ENCODE results near the gene CNOT4.

The CNOT4 gene

DNA sequence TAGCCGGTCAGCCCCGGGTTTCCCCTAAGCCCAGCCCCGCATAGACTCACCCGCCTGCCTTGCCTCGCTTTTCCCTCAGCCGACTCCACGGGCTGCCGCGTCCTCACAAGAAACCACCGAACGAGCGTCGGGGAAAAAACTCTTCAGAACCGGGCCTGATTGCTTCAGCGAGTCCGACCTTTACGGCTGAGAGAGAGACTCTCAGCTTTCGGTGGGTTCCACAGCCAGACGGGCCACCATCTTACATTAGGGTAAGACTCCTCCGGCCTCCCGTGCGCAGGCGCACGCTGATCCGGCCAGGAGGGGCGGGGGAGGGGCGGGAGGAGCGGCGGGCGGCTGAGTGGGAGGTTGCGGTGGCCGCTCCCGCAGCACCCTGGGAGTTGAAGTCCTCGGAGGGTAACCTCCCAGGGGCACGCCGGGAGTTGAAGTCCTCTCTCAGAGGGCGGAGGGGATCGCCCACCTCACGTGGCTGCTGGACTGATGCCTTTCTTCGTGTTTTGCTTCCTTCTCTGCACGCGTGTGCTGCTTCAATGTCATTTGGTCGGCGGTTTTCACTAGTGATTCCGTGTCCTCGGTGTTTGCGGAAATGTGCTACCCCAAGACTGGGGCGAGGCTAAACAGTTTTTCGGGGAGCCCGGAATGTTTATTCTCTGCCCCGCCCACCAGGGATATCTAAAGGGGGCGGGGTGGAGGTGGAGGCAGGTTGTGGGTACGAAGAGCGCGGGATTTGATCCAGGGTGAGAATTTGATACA lies at the start of gene CNOT4:
CNOT4 (minus strand) TSS at position 264 of the 753 bp plus-strand sequence. CDS start 71,771 bp downstream, outside the sequence.
- peak; percentile 99 for DNase-seq

DNA sequence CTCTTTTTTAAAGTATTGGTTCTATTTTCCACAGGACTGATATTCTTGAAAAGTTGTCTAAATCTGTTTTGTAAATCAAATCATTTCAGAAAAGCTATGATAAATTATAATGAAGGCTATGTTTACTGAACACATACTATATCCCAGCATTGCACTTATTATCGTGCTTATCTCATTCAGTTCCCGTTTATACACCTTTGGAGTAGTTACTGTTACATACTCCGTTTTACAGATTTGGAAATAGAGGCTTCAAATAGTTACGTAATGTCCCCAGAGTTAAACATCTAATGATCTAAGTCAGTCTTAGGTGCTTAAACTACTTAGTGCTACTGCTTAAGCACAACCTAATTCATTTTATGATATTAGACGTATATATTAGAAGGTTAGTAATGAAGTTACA lies 49.0 kb upstream of the CNOT4 start:
- DNase-seq: no peak

GRCh38 chr7:135558337-135558767 lies 48.5 kb upstream of the CNOT4 start:
- peak; percentile 86 for DNase-seq

DNA sequence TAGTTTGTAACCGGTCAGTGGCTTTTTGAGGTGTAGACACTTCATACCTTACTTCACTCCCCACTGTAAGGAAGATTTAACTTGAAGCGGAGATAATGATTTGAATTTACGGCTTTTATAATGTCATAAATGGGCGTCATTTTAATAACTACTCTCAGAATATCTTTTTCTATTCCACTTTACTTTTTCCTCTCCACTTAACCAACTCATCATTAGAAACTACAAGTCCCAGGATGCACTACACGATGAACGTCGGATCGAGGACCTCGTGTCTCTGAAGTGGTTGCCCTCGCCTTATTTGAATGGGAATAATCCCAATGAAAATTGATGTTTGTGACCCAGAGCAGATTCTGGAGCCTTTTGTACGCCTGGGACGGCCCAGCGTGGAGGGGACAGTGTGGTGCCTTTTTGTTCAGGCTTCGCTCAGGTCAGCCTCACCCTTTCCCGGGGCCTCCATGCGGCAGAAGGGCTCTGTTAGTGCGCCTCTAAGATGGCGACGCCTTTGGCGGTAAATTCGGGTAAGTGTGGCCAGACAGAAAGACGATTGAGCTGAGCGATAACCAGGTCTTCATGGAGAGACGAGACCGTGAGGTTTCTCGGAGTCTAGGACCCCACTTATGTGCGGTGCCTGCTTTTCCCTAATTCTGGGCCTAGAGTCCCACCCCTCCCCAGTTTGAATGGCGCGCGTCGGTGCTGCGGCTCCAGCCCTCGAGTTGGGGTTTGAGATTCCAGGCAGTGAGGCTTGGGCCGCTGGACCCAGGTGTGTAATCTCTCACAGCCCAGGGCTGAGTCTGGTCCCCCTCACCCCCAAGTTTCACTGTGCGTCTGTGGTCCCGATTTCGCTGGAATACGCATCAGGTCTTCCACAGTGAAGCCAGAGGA lies 47.8 kb upstream of the CNOT4 start, which contains the start of gene NUP205:
NUP205 (plus strand) TSS at position 463 of the 882 bp plus-strand sequence; CDS start at position 491, 28 bp downstream.
- DNase-seq: peak; percentile 88

GRCh38 chr7:135553346-135553745 lies 43.4 kb upstream of the CNOT4 start:
- no peak for DNase-seq

GRCh38 chr7:135552148-135552547 lies 42.2 kb upstream of the CNOT4 start:
- DNase-seq: no peak

DNA sequence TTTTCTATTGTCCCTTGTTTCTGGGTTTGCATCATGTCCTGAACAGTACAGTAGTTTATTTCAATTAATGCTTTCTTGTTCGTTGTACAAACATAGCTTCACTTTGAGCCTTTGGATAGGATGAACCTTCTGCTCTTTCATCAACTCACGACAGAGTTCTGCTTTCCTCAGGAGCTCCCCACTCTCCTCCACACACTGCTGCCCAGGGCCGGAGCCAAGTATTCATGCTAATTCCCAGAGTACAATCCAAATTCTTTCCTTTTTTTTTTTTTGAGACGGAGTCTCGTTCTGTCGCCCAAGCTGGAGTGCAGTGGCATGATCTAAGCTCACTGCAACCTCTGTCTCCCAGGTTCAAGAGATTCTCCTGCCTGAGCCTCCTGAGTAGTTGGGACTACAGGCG lies 40.3 kb upstream of the CNOT4 start:
- DNase-seq: no peak

DNA sequence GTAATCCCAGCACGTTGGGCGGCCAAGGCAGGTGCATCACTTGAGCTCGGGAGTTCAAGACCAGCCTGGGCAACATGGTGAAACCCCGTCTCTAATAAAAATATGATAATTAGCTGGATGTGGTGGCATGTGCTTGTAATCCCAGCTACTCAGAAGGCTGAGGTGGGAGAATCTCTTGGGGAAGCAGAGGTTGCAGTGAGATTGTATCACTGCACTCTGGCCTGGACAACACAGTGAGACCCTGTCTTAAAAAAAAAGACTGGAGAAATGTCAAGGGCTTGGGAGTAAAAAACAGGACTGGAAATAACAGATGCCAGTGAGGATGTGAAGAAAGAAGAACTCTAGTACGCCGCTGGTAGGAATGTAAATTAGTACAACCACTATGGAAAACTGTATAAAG lies 31.1 kb upstream of the CNOT4 start:
- no peak for DNase-seq

DNA sequence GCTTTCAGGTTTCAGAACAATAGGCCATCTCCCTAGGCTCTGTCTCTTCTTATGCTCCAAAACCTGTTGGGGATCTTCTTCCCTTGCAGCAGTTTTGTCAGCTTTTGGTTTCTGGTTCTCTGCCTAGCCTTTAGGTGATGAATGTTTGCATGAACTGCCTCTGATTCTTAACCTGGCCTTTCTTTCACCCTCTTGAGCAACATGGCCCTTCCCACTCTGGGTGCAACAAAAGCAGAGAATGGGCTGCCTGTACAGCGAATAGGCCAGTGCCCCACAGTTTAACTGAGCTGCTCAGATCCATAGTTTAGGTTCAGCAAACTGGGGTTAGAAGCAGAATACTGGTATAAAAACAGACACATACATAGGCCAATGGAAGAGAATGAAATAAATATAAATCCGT lies 29.7 kb upstream of the CNOT4 start:
- DNase-seq: no peak

DNA sequence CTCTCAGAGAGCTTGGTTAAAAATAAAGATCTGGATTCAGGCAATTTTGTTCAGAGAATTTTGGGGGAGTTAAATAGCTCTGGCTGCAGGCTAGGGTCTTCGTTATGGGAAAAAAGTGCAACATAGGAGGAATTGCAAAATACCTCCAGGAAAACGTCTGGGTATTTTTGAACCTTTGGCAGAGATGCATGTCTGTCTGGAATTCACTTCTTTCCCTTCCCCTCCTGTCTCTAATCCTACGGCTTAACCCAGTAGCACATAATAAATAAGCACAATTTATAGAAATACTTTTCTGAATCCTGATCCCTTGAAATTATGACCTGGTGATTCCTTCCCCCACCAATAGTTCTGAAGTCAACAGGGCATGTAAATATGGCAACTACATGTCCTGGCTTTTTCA lies 28.5 kb upstream of the CNOT4 start:
- no peak for DNase-seq

DNA sequence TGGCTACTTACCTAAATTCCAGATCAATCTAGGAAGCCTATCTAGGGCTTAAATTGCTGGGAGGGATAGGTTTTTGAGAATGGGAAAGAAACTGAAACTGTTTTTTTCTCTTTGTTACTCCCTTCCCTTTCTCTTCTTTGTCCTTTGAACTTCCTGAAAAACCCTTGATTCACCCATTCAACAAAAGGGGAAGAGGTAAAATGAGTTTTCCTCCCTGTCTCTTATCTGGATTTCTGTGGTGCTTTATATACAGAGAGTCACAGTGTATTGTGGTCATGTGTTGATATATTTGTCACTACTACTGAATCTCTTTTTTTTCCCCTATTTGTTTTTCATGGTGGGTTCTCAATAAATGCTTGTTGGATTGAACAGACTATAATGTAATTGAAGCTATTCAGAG lies 28.0 kb upstream of the CNOT4 start:
- DNase-seq: no peak

DNA sequence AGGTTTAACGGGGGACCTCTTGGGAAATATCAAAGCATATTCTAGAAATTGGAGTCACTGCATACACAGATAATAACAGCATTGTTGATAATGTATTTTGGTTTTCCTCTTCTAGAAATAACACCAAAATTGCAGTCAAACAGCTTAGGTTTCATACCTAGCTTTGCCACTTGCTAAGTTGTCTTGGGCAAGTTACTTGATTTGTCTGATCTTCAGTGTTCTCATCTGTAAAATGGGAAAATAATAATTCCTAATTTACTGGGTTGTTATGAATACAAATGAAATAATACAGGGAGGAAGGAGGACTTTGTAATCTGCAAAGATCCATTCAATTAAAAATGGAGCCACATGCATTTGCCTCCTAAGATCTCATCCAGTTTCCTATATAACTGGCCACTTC lies 27.6 kb upstream of the CNOT4 start:
- no peak for DNase-seq

GRCh38 chr7:135536150-135536549 lies 26.2 kb upstream of the CNOT4 start:
- no peak for DNase-seq

DNA sequence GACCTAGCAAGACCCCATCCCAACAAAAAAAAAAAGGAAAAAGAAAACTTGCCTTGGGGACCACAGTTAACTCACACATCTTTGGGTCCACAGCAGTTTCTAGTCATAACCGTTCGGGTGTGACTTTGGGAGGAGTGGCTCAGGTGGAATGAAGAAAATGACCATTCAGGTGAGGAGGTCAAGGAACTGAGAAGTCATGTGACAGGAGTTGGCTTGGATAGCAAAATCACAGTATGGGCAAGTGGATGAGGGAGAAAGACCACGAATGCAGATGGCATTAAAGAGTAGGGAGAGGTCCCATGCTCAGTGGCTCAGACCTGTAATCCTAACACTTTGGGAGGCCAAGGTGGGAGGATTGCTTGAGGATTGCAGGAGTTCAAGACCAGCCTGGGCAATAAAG lies 17.1 kb upstream of the CNOT4 start:
- DNase-seq: no peak

- no peak for DNase-seq
Measured at GRCh38 chr7:135525426-135525825, 15.5 kb upstream of the CNOT4 start.

- DNase-seq: no peak
Measured at GRCh38 chr7:135523146-135523545, 13.2 kb upstream of the CNOT4 start.

GRCh38 chr7:135522509-135522908 lies 12.6 kb upstream of the CNOT4 start:
- no peak for DNase-seq

GRCh38 chr7:135519871-135520270 lies 10.0 kb upstream of the CNOT4 start:
- no peak for DNase-seq

DNA sequence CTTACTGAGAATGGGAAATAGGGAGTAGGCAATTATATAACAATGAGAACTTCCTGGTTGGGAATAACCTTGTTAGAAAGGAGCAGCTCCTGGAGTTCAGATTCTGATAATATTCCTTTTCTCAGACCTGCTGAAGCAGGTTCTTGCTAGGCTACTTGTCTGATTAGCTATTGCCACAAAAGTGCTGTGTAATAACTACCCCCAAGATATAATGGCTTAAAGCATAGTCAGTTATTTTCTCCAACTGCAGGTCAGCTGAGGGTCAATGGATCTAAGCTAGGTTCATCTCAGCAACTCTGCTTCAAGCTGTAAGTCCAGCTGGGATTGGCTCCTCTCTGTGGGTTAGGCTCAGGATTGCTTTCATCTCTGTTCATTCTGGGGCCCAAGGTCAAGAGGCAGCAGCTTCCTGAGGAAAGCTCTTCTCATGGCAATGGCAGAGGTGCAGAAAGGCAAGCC lies 9.4 kb upstream of the CNOT4 start:
- DNase-seq: peak; percentile 60

- no peak for DNase-seq
Measured at GRCh38 chr7:135518748-135519147, 8.8 kb upstream of the CNOT4 start.

DNA sequence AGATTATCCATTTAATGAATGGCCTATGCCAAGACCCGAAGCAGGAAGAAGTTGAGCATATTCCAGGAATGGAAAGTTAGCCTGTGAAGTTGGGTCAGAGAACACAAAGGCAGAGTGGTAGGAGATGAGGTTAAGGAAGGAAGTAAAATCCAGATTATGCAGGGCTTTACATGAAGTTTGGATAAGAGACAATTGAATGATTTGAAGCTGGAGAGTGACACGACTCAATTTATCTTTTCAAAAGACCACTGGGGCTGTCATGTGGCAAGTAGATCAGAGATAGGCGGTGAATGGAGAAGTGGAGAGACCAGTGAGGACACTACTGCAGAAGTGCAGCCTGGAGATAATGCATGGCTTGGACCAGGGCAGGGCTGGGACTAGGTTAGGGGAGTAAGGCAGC lies 7.2 kb upstream of the CNOT4 start:
- DNase-seq: no peak

DNA sequence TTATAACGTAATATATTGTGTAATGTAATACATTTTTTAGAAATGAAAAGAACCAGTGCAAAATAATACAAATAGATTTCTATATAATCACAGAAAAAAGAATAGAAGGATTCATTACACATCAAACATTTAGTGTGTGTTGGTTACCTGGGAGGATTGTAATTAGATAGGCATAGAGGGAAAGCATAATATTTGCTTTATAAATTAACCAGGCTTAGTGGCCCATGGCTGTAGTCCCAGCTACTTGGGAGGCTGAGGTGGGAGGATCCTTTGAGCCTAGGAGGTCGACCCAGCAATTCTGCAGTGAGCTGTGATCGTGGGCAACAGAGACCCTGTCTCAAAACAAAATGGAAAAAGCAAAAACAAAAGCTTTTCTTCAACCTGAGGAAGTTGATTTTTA lies 5.0 kb upstream of the CNOT4 start:
- no peak for DNase-seq

DNA sequence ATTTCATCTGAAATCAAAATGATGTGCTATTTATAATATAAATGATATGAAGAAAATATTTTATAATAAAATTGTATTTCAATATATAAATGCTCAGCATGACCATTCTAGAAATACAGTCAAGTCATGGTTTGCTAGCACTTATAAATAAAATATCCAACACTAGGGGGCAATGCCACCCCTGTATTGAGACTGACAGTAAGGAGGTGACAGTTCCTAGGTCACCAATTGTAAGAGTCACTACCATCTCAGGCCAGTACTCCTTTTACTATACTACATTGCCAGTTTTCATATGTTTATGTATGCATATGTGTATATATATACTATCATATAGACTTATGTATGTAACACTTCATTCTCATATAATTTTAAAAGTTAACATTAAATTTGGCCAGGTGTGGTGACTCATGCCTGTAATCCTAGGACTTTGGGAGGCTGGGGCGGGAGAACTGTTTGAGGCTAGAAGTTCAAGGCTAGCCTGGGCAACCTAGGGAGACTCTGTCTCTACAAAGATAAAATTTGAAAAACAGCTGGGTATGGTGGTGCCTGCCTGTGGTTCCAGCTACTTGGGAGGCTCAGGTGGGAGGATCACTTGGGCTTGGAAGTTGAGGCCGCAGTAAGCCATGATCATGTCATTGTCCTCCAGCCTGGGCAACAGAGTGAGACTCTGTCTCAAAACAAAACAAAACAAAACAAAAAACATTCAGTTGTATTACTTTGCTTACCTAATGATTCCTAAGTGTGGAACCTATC lies 2.4 kb upstream of the CNOT4 start:
- DNase-seq: peak; percentile 88

All from RPMI8226 (cell line).